Skin of body (tissue), 2 donors: ENCODE data around the gene BTG2. TPM values are rescaled to one million over a fixed set of nuclear protein-coding genes. Genes with fewer than 3 reads are reported as not detected.
A peak's percentile ranks its signal among the peaks of the same experiment; 100 is the strongest.

Experiments used
- DNase-seq: peaks from one replicate; lab custom pipeline; 2025; lab: John Stamatoyannopoulos, UW
- total RNA-seq: library from RNA; depleted of rRNA; stranded (reverse); fragments of >200 nt; gene quantifications from one replicate; pipeline ENCODE4 v1.2.3, GENCODE V29; 2014

The BTG2 gene
- total RNA-seq, 1 donor from 2014 or later = 68.8 TPM

- DNase-seq = no peak
Observed at GRCh38 chr1:203276408-203276807, 28.9 kb upstream of the BTG2 start.

- no peak for DNase-seq
Observed at GRCh38 chr1:203276916-203277545, 28.3 kb upstream of the BTG2 start.

DNA sequence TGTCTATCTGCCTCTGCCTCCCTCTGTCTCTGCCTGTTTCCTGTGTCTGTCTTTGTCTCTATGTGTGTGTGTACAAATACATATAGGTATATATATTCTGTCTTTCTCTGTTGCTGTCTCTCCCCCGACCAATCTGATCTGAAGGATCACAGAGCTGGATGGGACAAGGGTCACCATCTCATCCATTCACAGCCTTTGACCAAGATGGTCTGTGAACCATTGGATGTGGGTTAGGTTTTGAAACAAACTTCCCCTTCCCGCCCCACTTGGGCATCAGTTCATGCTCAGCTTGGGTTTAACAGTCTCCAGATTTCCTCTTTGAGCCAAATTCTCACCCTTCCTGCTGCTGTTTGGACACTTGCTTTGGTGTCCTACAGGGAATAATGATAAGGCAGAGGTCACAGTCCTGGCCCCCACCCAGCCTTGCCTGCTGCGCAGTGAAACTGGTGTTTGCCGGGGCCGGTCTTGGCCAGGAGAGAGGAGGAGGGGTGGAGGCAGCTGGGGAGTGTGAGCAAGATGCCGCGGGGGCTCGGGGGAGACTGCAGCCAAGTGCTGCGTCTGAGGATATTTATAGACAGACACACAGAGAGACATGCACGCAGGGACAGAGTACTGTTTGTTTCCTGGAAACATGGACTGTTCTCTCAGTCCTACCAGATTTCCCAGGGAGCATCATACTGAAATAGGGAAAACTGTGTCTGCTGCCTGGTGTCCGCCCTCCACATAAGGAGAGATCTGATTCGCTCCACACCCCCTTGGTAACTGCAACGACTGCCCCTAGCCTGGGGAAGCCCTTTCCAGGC, 27.0 kb upstream of the BTG2 start:
- DNase-seq = peak; percentile 98

DNA sequence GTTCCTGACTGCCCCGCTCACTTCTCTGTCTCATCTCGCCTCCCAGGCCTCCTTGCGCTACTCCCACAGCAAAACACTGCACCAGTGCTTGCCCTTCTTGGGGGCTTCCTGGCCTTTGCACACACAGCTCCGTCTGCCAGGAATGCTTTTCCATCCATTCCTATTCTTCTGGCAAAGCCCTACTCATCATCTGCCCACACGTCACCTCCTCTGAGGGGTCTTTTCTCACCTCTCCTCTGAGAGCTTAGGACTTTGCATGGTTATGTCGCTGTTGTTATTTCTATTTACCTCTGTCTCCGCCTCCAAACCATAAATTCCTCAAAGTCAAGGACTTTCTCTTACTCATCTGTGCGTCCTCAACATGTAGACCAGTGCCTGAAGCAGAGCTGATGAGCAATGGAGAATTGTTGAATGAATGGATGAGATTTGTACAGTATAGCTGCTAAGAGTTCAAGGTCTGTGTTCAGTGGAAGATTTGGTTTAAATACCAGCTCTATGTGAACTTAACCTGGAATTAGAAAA, 26.4 kb upstream of the BTG2 start:
- DNase-seq = no peak

GRCh38 chr1:203280061-203280460, 25.3 kb upstream of the BTG2 start:
- DNase-seq = peak; percentile 21

DNA sequence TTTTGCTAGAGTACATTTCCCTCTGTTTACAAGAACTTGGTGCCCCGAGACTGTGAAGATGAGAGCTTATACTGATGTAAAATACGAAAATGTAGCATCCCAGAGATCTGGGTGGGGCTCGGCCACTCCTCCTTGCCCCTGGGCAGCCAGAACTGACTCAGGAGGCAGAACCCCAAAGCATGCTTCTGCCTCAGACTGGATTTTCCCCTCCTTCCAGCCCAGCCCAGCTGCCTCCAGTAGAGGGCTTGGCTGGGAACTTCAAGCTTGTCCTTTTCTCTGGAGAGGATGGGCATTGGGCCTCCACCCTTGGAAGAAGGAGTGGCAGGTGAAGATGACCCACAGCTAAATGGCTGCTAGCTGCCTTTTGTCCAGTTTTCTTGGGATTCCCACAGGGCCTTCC, 24.3 kb upstream of the BTG2 start:
- DNase-seq = no peak

DNA sequence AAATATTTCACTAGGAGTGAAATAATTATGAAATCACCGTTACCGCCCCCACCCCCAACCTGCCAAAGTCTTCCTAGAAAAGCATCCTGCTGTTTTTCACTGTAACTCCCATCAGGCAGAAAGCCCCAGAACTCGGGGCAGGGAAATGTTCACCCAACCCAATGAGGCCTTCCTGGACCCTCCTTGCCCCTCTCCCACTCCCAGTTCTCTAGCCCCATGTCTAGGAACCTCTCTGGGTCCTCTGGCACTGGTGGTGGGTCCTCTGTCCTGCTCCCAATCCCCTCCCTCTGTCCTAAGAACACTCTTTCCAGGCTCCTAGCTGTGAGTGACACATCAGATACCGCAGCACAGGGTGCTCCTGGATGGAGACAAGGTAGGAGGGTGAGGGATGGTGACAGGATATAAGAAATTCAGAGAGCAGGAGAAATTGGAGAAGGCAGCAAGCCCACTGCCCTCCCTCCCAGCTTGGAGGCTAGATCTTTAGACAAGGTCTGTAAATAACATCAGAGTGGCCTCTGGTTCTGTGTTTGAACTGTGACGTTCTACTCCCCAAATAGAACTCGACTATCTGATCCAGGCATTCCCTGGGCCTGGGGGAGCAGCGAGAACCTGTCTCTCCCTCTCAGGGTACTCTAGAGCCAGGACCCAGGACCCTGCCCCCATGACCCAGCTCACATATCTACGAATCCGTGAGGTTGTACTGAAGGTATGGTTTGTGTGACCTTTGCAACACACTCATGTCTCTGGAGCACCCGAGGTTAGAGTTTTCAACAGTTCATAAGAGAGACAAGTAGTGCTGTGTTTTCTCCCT, 23.3 kb upstream of the BTG2 start:
- no peak for DNase-seq

DNA sequence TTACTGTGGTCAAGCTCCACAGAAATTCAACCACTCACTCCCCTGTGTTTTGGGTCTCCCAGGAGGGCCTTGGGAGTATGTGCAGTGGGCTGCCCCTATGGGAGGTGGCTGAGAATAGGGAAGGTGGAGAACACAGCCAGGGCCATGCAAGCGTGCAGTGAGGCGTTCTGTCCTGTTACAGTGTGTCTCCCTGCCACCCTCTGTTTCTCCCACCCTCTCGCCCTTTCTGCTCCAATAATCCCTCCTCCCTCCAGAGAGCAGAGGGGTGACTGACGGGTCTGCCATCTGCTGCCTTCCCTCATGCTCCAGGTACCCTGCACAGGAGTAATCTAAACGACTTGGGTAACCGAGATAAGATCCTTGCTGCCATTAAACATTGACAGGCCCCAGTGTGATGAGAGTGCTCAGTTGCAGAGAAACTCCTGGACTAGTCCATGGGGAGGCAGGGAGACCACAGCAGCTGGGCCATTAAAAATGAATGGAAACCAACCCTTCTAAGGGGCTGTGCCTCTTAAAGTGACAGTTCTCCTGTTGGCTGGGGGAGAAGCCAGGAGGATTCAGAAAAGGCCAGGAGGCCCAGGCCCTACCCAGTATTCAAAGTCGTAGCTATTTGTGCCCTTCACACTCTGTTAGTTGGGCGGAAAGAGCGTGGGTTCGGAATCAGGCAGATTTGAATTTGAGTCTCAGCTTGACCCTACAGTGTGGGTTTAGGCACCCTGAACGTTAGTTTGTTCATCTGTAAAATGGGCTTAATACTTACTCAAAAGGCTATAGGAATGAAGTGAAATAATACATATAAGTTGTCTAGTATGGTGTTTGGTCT, 22.4 kb upstream of the BTG2 start:
- no peak for DNase-seq

GRCh38 chr1:203283597-203283996, 21.7 kb upstream of the BTG2 start:
- no peak for DNase-seq

- DNase-seq = no peak
Observed at GRCh38 chr1:203284411-203285123, 20.8 kb upstream of the BTG2 start.

GRCh38 chr1:203286161-203286984, 18.9 kb upstream of the BTG2 start:
- DNase-seq = no peak

DNA sequence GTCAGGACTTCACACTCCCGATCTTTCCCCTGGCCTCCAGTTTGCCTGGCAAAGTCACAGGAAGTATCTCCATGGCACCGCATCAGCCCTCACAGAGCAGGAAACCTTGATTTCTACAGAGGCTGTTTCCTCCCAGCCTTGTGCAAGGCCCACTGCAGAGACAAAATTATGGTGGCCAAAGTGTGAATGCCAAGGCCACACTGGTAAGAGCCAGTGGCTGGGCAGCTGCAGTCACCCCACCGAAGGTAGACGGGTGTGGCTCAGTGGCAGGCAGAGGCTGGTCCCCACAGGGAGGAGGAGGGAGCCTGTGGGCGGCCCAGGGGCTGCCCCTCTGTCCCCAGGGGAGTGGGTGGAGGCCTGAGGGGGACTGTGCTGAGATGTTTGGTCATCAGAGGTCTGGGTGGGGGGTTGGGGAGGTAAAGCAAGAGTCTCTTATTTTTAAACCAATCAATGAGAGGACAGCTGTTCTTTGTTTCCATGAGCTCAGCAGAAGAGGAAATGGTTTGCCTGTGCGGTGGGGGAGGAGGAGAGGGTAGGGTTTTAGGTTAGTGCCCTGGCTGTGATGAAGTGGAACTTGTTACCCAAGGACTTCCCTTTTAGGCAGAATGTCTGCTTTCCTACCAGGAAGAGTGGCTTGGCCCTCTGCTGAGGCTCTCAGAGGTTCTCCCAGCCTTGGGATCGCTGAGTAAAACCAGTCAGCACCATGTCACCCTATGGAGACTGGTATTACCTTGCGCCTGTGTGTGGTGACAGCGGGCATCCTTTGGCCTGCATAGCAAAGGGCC, 18.0 kb upstream of the BTG2 start:
- peak; percentile 41 for DNase-seq

- no peak for DNase-seq
Observed at GRCh38 chr1:203287898-203288297, 17.4 kb upstream of the BTG2 start.

DNA sequence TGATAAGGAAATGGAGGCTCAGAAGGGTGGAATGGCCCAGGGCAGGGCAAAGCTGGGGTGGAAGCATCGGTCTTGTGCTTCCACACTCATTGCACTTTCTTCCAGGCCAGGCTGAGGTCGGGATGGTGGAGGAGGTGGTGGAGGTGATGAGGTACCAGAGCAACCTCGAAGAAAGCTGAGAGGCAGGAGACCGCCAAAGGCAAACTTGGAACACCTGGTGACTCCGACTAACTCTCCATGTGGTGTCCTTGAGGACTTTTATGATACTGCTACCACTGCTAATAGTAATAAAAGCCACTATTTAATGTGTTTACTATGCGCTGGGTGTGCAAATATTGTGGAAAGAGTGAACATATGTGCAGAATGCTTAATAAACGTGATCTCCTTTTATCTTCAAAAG, 16.9 kb upstream of the BTG2 start:
- no peak for DNase-seq

DNA sequence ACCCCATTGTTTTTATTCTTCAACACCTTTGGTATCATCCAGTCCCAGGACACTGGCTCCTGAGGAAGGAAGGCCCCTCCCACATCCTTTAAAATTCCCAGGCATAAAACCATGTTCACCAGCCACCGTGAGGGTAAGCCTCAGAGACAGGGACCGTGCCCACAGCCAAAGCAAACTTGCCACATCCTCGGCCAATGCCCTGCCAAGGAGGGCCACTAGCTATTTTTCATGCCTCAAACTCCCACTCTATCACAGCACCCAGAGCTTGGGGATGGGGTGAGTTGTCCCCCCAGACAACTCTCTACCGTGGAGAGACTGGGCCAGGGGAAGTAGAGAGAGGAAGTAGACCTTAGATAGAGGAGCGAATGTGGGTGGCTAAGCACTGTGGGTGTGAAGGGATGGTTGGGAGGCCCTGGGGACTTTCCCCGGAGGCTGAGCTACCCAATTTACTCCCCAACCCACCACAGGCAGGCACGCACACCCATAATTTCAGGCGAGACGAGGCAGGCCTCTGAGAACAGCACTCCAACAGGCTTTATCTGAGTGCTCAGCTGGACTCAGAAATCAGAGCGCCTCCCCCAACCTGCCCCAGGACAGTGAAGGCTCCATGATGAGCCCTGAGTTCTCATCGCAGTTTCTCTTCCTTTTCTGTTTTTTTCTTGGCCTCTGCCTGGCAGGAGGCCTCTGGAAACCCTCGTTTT, 15.9 kb upstream of the BTG2 start:
- DNase-seq = no peak

DNA sequence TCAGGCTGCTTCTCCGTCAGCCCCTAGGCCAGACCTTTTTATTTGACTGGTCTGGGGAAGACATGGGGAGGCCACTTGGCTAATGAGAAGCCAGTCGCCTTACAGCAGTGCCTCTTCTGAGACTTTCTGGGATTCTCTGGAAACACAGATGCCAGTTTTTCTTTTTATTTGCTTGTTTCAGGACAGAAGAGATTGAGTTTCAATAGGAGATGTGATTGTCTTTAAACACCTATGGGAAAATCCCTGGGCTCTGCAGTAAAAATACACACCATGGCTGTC, 15.4 kb upstream of the BTG2 start:
- no peak for DNase-seq

GRCh38 chr1:203290261-203291089, 14.8 kb upstream of the BTG2 start:
- DNase-seq = peak; percentile 64
